HUES48 (cell line): ENCODE measurements around the gene PRSS21.

ENCODE experiments used
- H3K27ac ChIP-seq: one replicate; pipeline ENCODE4 v1.7.0; 2013; ENCODE audit warnings: low read depth, low read length, inconsistent platforms
- H3K27me3 ChIP-seq: 2 replicates; pipeline ENCODE4 v1.6.1; 2013; ENCODE audit warnings: mild to moderate bottlenecking, low read length; ENCODE audit not compliant: control insufficient read depth, insufficient read depth
- H3K36me3 ChIP-seq: 2 replicates; pipeline ENCODE4 v1.6.1; 2013; ENCODE audit warnings: low read length; ENCODE audit not compliant: control insufficient read depth, insufficient read depth
- H3K4me1 ChIP-seq: 2 replicates; pipeline ENCODE4 v1.6.1; 2013; ENCODE audit warnings: mild to moderate bottlenecking, low read length; ENCODE audit not compliant: control insufficient read depth, insufficient read depth
- H3K4me3 ChIP-seq: 2 replicates; pipeline ENCODE4 v1.5.1; 2013; ENCODE audit warnings: mild to moderate bottlenecking, low read depth, low read length
- H3K9ac ChIP-seq: 2 replicates; pipeline ENCODE4 v1.6.1; 2013; ENCODE audit warnings: mild to moderate bottlenecking, low read depth, low read length, moderate library complexity
- H3K9me3 ChIP-seq: 2 replicates; pipeline ENCODE4 v1.6.1; 2013; ENCODE audit warnings: low read length; ENCODE audit not compliant: control insufficient read depth, insufficient read depth

PRSS21 gene

GRCh38 chr16:2839650-2840450 is 22.8 kb downstream of the PRSS21 start:
- no peaks in the 10 kb centered on the region for H3K36me3 ChIP-seq
- no peaks in the 10 kb centered on the region; the same call in 1 of the 2 replicates for H3K27me3 ChIP-seq
- H3K4me3 ChIP-seq: no peak overlapping the region
- no peaks in the 10 kb centered on the region for H3K9me3 ChIP-seq
- peaks cover 7% of the 10 kb centered on the region for H3K4me1 ChIP-seq
- H3K27ac ChIP-seq: no peak overlapping the region
- H3K9ac ChIP-seq: no peak overlapping the region

- Histone ChIP-seq H3K4me3 (no peak overlapping the region), H3K27ac (no peak overlapping the region), H3K9ac (no peak overlapping the region), H3K4me1 (peaks cover 9% of the 10 kb centered on the region), H3K36me3 (no peaks in the 10 kb centered on the region), H3K27me3 (no peaks in the 10 kb centered on the region; the same call in 1 of the 2 replicates), H3K9me3 (no peaks in the 10 kb centered on the region)
These were observed 23.9 kb downstream of the PRSS21 start for GRCh38 chr16:2840914-2841313.

- Histone ChIP-seq H3K27me3 (no peaks in the 10 kb centered on the region; the same call in 1 of the 2 replicates), H3K4me1 (0 out of 2 replicates have a peak, but pooled peaks cover 6% of the 10 kb centered on the region), H3K9me3 (no peaks in the 10 kb centered on the region), H3K9ac (no peak overlapping the region), H3K27ac (no peak overlapping the region), H3K36me3 (no peaks in the 10 kb centered on the region), H3K4me3 (no peak overlapping the region)
These were observed 24.7 kb downstream of the PRSS21 start for GRCh38 chr16:2841606-2842339.

DNA sequence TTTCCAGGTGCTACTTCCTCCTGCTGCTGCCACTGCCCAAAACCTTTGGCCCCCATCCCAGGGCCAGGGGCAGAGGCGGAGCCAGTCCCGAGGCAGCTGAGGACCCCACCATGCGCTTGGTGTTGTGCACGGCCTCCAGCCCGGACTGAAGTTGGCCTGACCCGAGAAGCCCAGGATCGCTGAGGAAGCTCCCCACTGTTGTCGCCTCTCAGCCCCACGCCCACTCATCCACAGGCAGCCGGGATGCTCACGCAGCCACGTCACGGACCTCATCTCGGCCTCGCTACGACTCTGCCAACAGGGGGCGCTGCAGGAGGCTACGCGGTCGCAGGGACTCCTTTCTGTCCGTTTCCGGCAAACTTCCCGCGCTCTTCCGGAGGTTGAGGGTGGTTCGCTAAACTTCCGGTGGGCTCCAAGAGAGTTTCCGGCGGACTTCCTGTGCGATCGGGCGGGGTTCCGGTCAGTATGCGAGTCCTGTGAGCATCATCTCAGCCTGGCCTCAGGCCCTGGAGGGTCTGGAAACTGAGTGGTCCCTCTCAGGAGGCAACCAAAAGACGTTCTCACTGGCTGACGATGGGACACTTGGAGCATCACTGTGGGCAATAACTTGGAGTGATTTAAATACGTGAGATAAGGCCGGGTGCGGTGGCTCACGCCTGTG is 25.4 kb downstream of the PRSS21 start:
- no peaks in the 10 kb centered on the region for H3K36me3 ChIP-seq
- H3K27me3 ChIP-seq: no peaks in the 10 kb centered on the region; the same call in 1 of the 2 replicates
- no peak overlapping the region for H3K27ac ChIP-seq
- H3K4me1 ChIP-seq: 0 out of 2 replicates have a peak, but pooled peaks cover 6% of the 10 kb centered on the region
- no peak overlapping the region for H3K9ac ChIP-seq
- no peak overlapping the region for H3K4me3 ChIP-seq
- no peaks in the 10 kb centered on the region for H3K9me3 ChIP-seq

DNA sequence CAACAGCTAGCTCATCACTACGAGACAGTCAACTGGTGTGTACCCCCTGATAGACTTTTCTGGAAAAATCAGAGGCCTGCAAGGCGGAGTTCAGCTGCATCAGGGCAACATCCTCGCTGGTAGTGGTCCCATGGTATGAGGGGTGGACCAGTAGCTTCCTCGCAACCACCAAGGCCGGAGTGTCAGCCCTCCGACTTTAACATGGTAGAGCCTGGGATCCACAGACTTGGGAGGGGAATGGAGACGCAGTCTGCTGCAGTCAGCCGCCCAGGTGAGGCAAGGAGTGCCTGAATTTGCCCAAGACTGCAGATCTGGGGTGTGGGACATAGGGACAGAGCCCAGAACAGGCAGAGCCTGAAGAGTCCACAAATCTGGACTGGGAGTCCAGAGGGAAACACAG is 26.5 kb downstream of the PRSS21 start:
- Histone ChIP-seq H3K27ac (no peak overlapping the region), H3K27me3 (no peaks in the 10 kb centered on the region; the same call in 1 of the 2 replicates), H3K9me3 (no peaks in the 10 kb centered on the region), H3K9ac (no peak overlapping the region), H3K4me1 (0 out of 2 replicates have a peak, but pooled peaks cover 6% of the 10 kb centered on the region), H3K4me3 (no peak overlapping the region), H3K36me3 (no peaks in the 10 kb centered on the region)

DNA sequence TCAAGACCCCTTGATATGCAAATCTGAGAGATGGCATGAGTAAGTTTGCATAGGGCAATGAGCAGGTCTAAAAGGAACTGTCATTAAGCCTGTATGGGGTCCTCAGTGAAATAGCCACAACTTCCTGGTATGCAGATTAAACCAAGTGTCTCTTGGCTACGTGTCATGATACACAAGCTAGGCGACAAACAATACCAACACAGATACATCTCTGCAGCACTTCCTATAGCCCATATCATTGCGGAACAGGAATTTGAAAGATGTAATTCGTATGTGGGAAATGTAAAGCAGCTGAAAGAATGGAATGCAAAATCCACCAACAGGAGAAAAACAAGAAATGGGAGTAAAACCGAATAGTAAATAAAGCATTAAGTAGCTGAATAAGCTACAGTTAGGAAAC is 28.1 kb downstream of the PRSS21 start:
- H3K9ac ChIP-seq: no peak overlapping the region
- no peak overlapping the region for H3K27ac ChIP-seq
- H3K27me3 ChIP-seq: no peaks in the 10 kb centered on the region; the same call in 1 of the 2 replicates
- H3K9me3 ChIP-seq: no peaks in the 10 kb centered on the region
- H3K4me3 ChIP-seq: no peak overlapping the region
- no peaks in the 10 kb centered on the region for H3K36me3 ChIP-seq
- H3K4me1 ChIP-seq: 0 out of 2 replicates have a peak, but pooled peaks cover 6% of the 10 kb centered on the region

GRCh38 chr16:2846511-2847310 is 29.7 kb downstream of the PRSS21 start:
- 0 out of 2 replicates have a peak, but pooled peaks cover 6% of the 10 kb centered on the region for H3K4me1 ChIP-seq
- H3K27me3 ChIP-seq: no peaks in the 10 kb centered on the region
- no peak overlapping the region for H3K4me3 ChIP-seq
- H3K27ac ChIP-seq: peak overlapping the region; percentile 69
- H3K9ac ChIP-seq: no peak overlapping the region
- no peaks in the 10 kb centered on the region for H3K9me3 ChIP-seq
- H3K36me3 ChIP-seq: no peaks in the 10 kb centered on the region

DNA sequence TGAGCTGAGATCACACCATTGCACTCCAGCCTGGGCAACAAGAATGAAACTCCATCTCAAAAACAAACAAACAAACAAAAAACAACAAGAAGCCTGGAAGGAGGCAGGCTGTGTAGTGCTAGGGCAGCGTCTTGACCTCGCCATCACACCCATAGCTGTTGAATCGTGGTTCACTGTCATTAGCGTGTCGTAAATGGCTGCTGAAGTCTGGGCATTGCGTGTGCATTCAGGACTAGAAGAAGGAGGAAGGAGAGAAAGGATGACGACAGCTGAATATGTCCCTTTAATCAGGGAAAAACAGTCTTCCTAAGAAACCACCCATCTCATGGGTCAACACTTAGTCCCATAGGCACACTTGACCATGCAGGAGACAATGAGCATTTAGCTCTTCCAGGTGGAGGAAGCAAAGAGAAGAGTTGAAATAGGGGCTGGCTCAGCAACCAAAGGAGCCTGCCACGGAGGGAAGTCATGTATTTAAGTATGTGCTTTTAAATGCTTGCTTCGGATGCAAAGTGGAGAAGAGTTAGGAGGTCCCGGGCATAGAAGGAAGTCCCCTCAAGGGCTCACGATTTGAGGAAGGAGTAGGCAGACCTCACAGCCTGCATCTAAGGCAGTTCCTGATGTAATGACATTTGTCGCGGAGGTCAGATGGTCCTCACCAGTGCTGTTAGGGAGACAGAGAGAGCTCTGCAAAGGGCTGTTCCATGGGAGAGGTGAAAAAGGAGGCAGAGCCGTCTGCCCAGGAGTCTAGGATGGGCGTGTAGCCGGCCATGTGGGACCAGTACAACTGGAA is 32.1 kb downstream of the PRSS21 start:
- no peak overlapping the region for H3K27ac ChIP-seq
- H3K27me3 ChIP-seq: no peaks in the 10 kb centered on the region
- H3K4me1 ChIP-seq: 0 out of 2 replicates have a peak, but pooled peaks cover 6% of the 10 kb centered on the region
- H3K9me3 ChIP-seq: peaks cover 1% of the 10 kb centered on the region
- no peak overlapping the region for H3K4me3 ChIP-seq
- no peak overlapping the region for H3K9ac ChIP-seq
- no peaks in the 10 kb centered on the region for H3K36me3 ChIP-seq

DNA sequence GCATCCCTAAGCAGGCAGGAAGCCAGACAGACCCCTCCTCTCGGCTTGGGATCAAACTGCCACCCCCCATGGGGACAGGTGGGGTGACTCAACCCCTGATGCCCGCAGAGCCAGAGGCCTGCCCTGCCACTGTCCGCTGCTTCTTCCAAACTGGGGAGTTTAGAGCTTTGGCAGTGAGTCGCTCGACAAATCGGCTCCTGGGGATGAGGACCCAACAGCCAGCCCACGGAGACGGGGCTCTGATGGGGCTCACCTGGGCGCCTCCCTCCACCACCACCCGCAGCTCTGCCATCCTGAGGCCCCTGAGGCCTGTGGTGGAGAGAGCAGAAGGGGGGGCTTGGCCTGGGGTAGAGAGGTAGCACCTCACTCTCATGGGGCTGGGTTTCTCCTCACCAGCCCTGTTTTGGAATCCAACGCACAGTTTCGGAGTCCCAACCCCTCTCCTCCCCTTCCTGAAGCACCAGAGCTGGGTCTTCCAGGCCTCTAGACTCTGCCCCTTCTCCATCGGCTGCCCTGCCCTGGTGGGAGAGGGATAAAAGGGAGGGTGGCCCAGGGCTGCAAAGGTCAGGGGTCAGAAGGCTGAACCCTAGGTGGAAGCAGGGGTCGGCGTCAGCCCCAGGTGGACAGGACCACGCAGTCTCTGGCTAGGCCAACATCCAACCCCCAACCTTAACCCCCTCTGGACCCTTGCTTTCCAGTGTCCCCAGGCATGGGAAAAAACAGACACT is 35.1 kb downstream of the PRSS21 start:
- Histone ChIP-seq H3K27ac (no peak overlapping the region), H3K4me3 (no peak overlapping the region), H3K9ac (no peak overlapping the region), H3K9me3 (peaks cover 7% of the 10 kb centered on the region), H3K4me1 (no peaks in the 10 kb centered on the region), H3K27me3 (peaks cover under 1% of the 10 kb centered on the region; the same call in 1 of the 2 replicates), H3K36me3 (no peaks in the 10 kb centered on the region)
